Vein endothelial cell (primary cell): ENCODE measurements around the gene TRIM54. TPM values are rescaled to one million over a fixed set of nuclear protein-coding genes. Genes with fewer than 3 reads are reported as not detected.

ENCODE experiments used
- total RNA-seq: library from RNA; depleted of rRNA; stranded (reverse); fragments of >200 nt; gene quantifications from 2 replicates; pipeline ENCODE4 v1.2.3, GENCODE V29; 2012

TRIM54 gene, protein sequence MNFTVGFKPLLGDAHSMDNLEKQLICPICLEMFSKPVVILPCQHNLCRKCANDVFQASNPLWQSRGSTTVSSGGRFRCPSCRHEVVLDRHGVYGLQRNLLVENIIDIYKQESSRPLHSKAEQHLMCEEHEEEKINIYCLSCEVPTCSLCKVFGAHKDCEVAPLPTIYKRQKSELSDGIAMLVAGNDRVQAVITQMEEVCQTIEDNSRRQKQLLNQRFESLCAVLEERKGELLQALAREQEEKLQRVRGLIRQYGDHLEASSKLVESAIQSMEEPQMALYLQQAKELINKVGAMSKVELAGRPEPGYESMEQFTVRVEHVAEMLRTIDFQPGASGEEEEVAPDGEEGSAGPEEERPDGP
- total RNA-seq, result 0.10 and 0.33 TPM in 2 replicates

GRCh38 chr2:27281855-27282559 is at the start of gene TRIM54:
TRIM54 (plus strand) TSS chr2:27282429; CDS start chr2:27282732, 303 bp downstream.

GRCh38 chr2:27262379-27263286 is 19.6 kb upstream of the TRIM54 start, which contains the start of gene SLC30A3:
SLC30A3 (minus strand) TSS chr2:27263047; CDS start chr2:27262906, 141 bp downstream.

DNA sequence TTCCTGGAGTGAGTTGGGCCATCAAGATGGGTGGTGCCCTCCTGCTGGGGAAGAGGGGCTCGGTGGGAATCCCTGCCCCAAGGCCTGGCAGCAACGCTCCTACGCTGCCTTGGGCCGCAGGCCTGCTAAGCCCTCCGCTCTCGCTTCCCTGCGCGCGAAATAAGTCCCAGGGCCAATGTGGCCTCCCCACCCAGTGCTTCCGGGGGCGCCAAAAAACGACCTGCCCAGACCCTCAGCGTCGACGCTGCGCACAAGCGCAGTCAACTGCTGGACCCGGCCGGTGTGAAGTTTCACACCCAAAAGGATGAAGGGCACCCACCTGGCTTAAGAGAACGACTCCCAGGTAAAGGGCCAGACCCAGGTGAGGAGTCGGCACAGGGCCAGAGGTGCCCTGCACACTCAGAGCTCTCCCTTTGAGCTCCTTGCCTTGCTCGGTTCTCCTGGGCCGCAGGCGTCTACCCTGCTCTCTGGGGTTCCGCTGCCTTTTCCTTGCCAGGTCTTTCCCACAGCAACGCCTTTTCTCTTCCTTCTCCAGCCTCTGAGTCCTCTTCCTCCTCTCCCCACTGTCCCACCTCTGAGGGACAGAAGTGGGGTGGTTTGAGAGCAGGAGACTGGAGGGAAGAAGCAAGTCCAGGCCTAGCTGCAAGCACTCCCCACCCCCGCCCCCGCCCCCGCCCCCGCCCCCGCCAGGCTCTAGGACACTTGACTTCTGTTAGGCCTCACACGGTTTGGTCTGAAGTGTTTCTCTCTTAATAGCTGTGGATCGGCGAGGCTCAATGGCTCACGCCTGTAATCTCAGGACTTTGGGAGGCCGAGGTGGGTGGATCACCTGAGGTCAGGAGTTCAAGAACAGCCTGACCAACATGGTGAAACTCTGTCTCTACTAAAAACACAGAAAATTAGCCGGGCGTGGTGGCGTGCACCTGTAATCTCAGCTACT is 6.7 kb upstream of the TRIM54 start, which contains the start of gene DNAJC5G:
DNAJC5G (plus strand) TSS at position 223 of the 940 bp plus-strand sequence. CDS start 1,296 bp downstream, outside the sequence.

GRCh38 chr2:27308359-27308881 is 26.2 kb downstream of the TRIM54 start, which contains the start of gene UCN:
UCN (minus strand) TSS chr2:27308445; CDS start chr2:27307895, 550 bp downstream.

DNA sequence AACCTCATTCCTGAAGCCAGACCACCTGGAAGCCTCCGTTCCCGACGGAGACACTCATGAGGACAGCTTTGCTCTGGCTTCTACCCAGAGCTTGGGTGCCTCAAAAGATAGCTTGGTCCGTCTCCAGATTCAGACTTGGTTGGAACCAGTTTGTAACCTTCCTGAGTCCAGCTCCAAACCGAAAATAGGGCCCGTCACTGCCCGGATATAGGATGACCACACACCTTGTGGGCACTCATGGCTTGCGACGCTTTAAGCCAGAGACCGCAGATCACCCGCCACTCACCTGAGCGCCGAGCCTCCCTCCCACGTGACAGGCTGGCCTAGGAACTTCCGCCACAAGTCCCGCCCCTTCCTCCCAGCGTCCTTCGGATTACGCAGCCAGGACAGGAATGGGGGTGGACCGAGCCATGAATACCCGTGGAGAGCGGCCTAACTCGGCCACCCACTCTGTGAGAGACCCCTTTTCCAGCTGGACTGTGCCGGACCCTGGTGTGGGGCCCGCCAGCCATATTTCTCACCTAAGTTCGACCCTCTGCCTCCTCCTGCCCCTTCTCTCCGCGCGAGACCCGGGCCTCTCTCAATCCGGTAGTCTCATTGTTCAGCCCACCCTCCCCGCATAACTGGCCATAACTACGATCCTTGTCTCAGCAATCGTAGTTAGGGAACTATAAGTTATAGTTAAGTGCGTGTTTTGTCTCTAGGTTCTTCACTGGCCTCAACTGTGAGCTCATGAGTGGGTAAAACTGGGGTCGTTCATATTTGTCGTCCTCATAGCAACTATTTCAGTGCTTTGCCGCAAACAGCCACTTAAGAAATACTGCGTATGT is 40.8 kb downstream of the TRIM54 start, which contains the start of gene MPV17:
MPV17 (minus strand) TSS at position 332 of the 830 bp plus-strand sequence. CDS start 580 bp downstream, outside the sequence.

GRCh38 chr2:27356382-27357181 is 74.4 kb downstream of the TRIM54 start, which contains the start of gene GTF3C2:
GTF3C2 (minus strand) TSS chr2:27356764; CDS start chr2:27343554, 13,210 bp downstream.

Other genes starting within 250 kb of the TRIM54 start
- 53.2 and 73.8 TPM in 2 replicates for gene TMEM214, start 249.5 kb upstream of the TRIM54 start, total RNA-seq
- 30.4 and 32.0 TPM in 2 replicates for gene AGBL5, start 230.8 kb upstream of the TRIM54 start, total RNA-seq
- 212 and 355 TPM in 2 replicates for gene OST4, start 210.8 kb upstream of the TRIM54 start, total RNA-seq
- gene EMILIN1, start 203.8 kb upstream of the TRIM54 start, total RNA-seq, result 1.4 and 2.9 TPM in 2 replicates
- 0.98 and 2.6 TPM in 2 replicates for gene KHK, start 195.7 kb upstream of the TRIM54 start, total RNA-seq
- gene CGREF1, start 163.3 kb upstream of the TRIM54 start, total RNA-seq, result 3.2 and 8.5 TPM in 2 replicates
- under 0.01 TPM in 1 of 2 replicates, not detected in the other for gene ABHD1, start 158.6 kb upstream of the TRIM54 start, total RNA-seq
- gene PREB, start 147.8 kb upstream of the TRIM54 start, total RNA-seq, result 39.0 and 43.1 TPM in 2 replicates
- not detected in 2 replicates for gene PRR30, start 143.0 kb upstream of the TRIM54 start, total RNA-seq
- not detected in 2 replicates for gene TCF23, start 133.4 kb upstream of the TRIM54 start, total RNA-seq
- 120 and 128 TPM in 2 replicates for gene ATRAID, start 70.4 kb upstream of the TRIM54 start, total RNA-seq
- gene SLC5A6, start 70.2 kb upstream of the TRIM54 start, total RNA-seq, result 29.7 and 41.7 TPM in 2 replicates
- 41.7 and 41.8 TPM in 2 replicates for gene CAD, start 65.1 kb upstream of the TRIM54 start, total RNA-seq
- gene SLC30A3, start 19.4 kb upstream of the TRIM54 start, total RNA-seq, result 3.2 and 11.8 TPM in 2 replicates
- gene DNAJC5G, start 7.0 kb upstream of the TRIM54 start, total RNA-seq, result 0.19 and 0.98 TPM in 2 replicates
- gene UCN, start 26.0 kb downstream of the TRIM54 start, total RNA-seq, result 0.38 and 1.3 TPM in 2 replicates
- gene MPV17, start 40.7 kb downstream of the TRIM54 start, total RNA-seq, result 75.0 and 79.4 TPM in 2 replicates
- 52.6 and 53.2 TPM in 2 replicates for gene GTF3C2, start 74.3 kb downstream of the TRIM54 start, total RNA-seq
- 28.7 and 32.4 TPM in 2 replicates for gene EIF2B4, start 87.9 kb downstream of the TRIM54 start, total RNA-seq
- 112 and 136 TPM in 2 replicates for gene SNX17, start 88.2 kb downstream of the TRIM54 start, total RNA-seq
- gene ZNF513, start 98.3 kb downstream of the TRIM54 start, total RNA-seq, result 8.6 and 11.1 TPM in 2 replicates
- gene PPM1G, start 127.2 kb downstream of the TRIM54 start, total RNA-seq, result 108 and 120 TPM in 2 replicates
- gene NRBP1, start 146.2 kb downstream of the TRIM54 start, total RNA-seq, result 138 and 167 TPM in 2 replicates
- gene KRTCAP3, start 160.0 kb downstream of the TRIM54 start, total RNA-seq, result not detected in 2 replicates
- 15.0 and 17.0 TPM in 2 replicates for gene IFT172, start 207.3 kb downstream of the TRIM54 start, total RNA-seq
- 30.6 and 36.6 TPM in 2 replicates for gene FNDC4, start 212.8 kb downstream of the TRIM54 start, total RNA-seq
- 0.98 and 3.2 TPM in 2 replicates for gene GCKR, start 214.4 kb downstream of the TRIM54 start, total RNA-seq